Measurements from ENCODE around the gene RABGEF1. TPM values are rescaled to one million over a fixed set of nuclear protein-coding genes. Genes with fewer than 3 reads are reported as not detected.
"Not testable (repeated sequence)": the region's sequence is repeated elsewhere in the genome, so short reads cannot be mapped to it uniquely, and the experiment has no call there.

RABGEF1 gene
- total RNA-seq, 2 experiments from 2014 or later: 18.8 to 20.7 TPM

DNA sequence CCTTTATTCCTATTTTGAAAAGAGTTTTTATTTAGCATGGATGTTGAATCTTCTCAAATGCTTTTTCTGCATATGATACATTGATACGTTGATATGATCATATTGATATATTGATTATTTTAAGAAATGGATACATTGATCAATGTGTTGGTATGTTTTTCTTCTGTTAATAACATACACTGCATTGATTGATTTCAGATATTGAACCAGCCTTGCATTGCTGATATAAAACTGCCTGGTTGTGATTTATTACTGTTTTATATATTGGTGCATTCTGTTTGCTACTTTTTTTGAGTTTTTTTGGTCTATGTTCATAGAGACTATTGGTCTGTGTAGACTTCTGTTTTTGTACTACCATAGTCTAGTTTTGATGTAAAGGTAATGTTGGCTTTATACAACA, 26.8 kb upstream of the RABGEF1 start:
- no peak overlapping the region for H3K27ac Mint-ChIP-seq
- DNase-seq: no peak
- ChIA-PET POLR2A (interaction anchor here (0.6 kb wide), 1 partner anchor 25 kb away, joined by 4 read pairs; no protein-coding TSS in a partner anchor), CTCF (no interaction called here)
- intact Hi-C loops (cut with micrococcal nuclease): no loop called here
- H3K4me1 Mint-ChIP-seq (ENCODE audit: low read depth): no peaks in the 10 kb centered on the region
- H3K4me3 Mint-ChIP-seq: no peak overlapping the region
- H3K27me3 Mint-ChIP-seq: no peaks in the 10 kb centered on the region
- peaks cover 28% of the 10 kb centered on the region for H3K36me3 Mint-ChIP-seq
- peaks cover 11% of the 10 kb centered on the region for H3K9me3 Mint-ChIP-seq

DNA sequence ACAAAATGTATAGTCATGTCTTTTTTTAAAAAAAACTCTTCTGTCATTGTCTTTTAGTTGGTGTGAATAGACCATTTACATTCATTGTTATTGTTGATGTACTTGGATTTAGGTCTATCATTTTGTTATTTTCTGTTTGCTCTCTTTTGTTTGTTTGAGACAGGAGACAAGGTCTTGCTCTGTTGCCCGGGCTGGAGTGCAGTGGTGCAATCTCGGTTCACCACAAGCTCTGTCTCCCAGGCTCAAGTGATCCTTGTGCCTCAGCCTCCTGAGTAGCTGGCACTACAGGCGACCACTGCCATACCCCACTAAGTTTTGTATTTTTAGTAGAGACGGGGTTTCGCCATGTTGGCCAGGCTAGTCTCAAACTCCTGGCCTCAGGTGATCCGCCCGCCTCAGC, 23.9 kb upstream of the RABGEF1 start:
- H3K4me3 Mint-ChIP-seq; CTCF ChIA-PET; H3K27me3 Mint-ChIP-seq; intact Hi-C loops (cut with micrococcal nuclease); H3K4me1 Mint-ChIP-seq (ENCODE audit: low read depth); H3K27ac Mint-ChIP-seq; DNase-seq: not testable (repeated sequence)
- Mint-ChIP-seq H3K36me3 (peaks cover 26% of the 10 kb centered on the region), H3K9me3 (peaks cover 11% of the 10 kb centered on the region)
- POLR2A ChIA-PET: interaction anchor here (0.6 kb wide), 1 partner anchor 10 kb away, joined by 3 read pairs; no protein-coding TSS in a partner anchor

DNA sequence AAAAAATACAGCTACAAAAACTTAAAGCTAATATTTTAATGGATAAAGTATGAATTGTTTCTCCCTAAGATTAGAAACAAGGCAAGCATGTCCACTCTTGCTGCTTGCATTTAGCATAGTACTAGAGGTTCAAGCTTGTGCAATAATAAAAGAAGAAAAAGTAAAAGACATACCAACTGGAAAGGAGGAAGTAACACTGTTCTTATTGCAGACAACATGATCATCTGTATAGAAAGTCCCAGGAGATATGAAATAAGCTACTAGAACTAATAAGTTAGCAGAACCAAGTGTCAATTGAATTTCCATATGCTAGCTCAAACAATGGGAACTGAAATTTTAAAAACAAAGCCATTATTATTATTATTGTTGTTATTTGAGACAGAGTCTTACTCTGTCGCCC, 20.0 kb upstream of the RABGEF1 start:
- H3K27me3 Mint-ChIP-seq: no peaks in the 10 kb centered on the region
- H3K4me1 Mint-ChIP-seq (ENCODE audit: low read depth): no peaks in the 10 kb centered on the region
- no peak overlapping the region for H3K27ac Mint-ChIP-seq
- peaks cover 22% of the 10 kb centered on the region for H3K36me3 Mint-ChIP-seq
- peaks cover 18% of the 10 kb centered on the region for H3K9me3 Mint-ChIP-seq
- no peak overlapping the region for H3K4me3 Mint-ChIP-seq
- intact Hi-C loops (cut with micrococcal nuclease): no loop called here
- ChIA-PET CTCF (no interaction called here), POLR2A (no interaction called here)
- DNase-seq: no peak

DNA sequence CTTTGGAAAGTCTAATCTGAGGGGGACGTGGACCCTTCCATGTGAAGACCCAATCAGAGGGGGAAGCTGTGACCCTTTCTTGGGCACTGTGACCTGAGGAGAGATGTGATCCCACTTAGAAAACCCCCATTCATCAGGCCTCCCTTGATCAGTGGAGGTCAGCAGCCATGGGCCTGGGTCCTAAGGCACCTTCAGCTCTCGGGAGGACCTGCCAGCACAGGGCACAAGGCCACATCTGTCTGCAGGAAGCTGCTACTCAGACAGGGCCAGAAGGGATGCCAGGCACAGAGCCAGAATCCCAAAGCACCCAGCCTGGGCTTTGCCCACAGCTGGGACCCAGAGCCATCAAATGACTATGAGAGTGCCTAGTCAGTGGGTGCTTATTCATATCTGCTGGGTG, 14.7 kb upstream of the RABGEF1 start:
- no peak for DNase-seq
- Mint-ChIP-seq H3K27me3 (no peaks in the 10 kb centered on the region), H3K27ac (no peak overlapping the region), H3K36me3 (peaks cover 18% of the 10 kb centered on the region), H3K4me1 (ENCODE audit: low read depth) (no peaks in the 10 kb centered on the region), H3K9me3 (peaks cover 18% of the 10 kb centered on the region), H3K4me3 (no peak overlapping the region)
- intact Hi-C loops (cut with micrococcal nuclease): no loop called here
- ChIA-PET POLR2A (no interaction called here), CTCF (no interaction called here)

DNA sequence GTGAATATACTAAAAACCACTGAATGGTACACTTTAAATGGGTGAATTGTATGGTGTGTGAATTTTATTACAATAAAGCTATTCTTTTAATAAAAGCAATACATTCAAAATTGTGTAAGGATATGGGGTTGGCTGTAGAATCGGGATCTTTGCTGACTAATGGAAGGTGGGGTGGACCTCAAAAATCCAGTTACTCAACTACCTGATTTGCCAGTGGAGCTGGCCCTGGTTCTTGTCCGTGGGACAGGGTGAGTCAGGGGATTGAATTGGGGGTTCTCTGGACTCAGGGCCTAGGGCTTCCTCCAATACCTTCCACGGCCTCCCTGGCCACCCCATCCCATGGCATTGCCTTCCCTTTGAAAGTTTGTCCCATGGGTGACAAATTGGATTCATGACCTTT, 13.5 kb upstream of the RABGEF1 start:
- intact Hi-C loops (cut with micrococcal nuclease): no loop called here
- no peak for DNase-seq
- ChIA-PET CTCF (no interaction called here), POLR2A (interaction anchor here (0.7 kb wide), 1 partner anchor 11 kb away, joined by 3 read pairs; no protein-coding TSS in a partner anchor)
- peaks cover 18% of the 10 kb centered on the region for H3K9me3 Mint-ChIP-seq
- H3K36me3 Mint-ChIP-seq: peaks cover 18% of the 10 kb centered on the region
- no peaks in the 10 kb centered on the region for H3K4me1 Mint-ChIP-seq (ENCODE audit: low read depth)
- H3K27ac Mint-ChIP-seq: no peak overlapping the region
- no peaks in the 10 kb centered on the region for H3K27me3 Mint-ChIP-seq
- no peak overlapping the region for H3K4me3 Mint-ChIP-seq

DNA sequence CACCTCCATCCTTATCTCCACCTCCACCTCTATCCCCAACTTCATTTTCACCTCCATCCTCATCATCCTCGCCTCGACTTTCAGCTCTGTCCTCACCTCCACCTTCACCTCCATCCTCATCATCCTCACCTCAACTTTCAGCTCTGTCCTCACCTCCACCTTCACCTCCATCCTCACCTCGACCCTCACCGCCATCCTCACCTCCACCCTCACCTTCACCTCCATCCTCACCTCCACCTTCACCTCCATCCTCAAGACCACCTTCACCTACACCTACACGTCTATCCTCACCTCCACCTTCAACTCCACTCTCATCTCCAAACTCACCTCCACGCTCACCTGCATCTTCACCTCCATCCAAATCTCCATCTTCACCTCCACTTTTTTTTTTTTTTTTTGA, 12.0 kb upstream of the RABGEF1 start:
- Mint-ChIP-seq H3K4me3 (no peak overlapping the region), H3K4me1 (ENCODE audit: low read depth) (no peaks in the 10 kb centered on the region), H3K27ac (no peak overlapping the region), H3K36me3 (peaks cover 15% of the 10 kb centered on the region), H3K27me3 (no peaks in the 10 kb centered on the region), H3K9me3 (peaks cover 15% of the 10 kb centered on the region)
- CTCF ChIA-PET: no interaction called here
- intact Hi-C loops (cut with micrococcal nuclease): no loop called here
- DNase-seq: no peak
- POLR2A ChIA-PET: no interaction called here

DNA sequence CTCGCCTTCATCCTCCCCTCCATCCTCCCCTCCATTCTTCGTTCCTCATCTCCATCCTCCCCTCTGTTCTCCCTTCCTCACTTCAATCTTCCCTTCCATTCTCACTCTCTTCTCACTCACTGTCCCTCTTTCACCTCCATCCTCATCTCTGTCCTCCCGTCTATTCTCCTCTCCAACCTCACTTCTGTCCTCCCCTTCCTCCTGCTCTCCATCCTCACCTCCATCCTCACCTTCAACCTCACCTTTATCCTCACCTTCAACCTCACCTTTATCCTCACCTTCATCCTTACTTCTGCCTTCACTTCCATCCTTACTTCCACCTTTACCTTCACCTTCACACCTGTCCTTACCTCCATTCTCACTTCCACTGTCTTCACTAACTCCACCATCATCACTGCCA, 11.3 kb upstream of the RABGEF1 start:
- H3K9me3 Mint-ChIP-seq: peaks cover 12% of the 10 kb centered on the region
- peaks cover 11% of the 10 kb centered on the region for H3K36me3 Mint-ChIP-seq
- intact Hi-C loops (cut with micrococcal nuclease): no loop called here
- POLR2A ChIA-PET: no interaction called here
- no peaks in the 10 kb centered on the region for H3K4me1 Mint-ChIP-seq (ENCODE audit: low read depth)
- no peak overlapping the region for H3K27ac Mint-ChIP-seq
- CTCF ChIA-PET: no interaction called here
- H3K27me3 Mint-ChIP-seq: no peaks in the 10 kb centered on the region
- no peak for DNase-seq
- no peak overlapping the region for H3K4me3 Mint-ChIP-seq

DNA sequence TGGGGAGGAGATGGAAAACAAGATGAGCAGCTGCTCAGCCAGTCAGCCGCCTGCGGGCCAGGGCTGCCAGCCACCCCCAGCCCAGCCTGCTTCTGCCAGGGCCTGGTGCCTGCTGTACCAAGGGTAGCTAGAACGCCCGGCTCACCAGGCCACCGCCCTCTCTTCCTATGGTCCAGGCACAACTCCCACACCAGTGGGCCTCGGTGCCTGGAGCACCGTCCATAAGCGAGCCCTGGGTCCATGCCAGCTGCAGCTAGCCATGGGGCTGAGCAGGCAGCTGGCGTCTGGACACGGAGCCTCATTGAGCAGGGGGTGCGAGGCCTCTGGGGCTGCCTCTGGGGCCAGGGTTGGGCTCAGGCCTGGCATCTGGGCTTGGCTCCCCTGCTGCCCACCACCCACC, 8.5 kb upstream of the RABGEF1 start:
- intact Hi-C loops (cut with micrococcal nuclease): no loop called here
- POLR2A ChIA-PET: no interaction called here
- CTCF ChIA-PET: no interaction called here

DNA sequence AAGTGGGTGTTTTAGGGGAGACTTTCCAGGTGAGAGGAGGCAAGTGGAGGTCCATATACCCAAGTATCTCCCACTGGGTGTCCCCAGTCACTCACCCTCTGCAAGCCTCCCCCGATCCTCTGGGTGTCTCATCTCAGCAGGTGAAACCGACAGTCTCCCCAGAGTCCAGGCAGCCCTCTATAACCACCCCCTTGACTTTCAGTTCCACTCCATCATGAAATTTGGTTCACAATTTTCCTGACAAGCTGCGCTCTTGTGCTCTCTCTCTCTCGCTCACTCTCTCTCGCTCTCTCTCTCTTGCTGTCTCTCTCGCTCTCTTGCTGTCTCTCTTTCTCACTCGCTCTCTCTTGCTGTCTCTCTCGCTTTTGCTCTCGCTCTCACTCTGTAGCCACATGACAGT, 8.1 kb upstream of the RABGEF1 start:
- Mint-ChIP-seq H3K4me3 (no peak overlapping the region), H3K27me3 (no peaks in the 10 kb centered on the region), H3K36me3 (peaks cover 16% of the 10 kb centered on the region), H3K4me1 (ENCODE audit: low read depth) (peaks cover 12% of the 10 kb centered on the region), H3K9me3 (peaks cover 13% of the 10 kb centered on the region), H3K27ac (no peak overlapping the region)
- intact Hi-C loops (cut with micrococcal nuclease): no loop called here
- ChIA-PET CTCF (no interaction called here), POLR2A (no interaction called here)
- DNase-seq: no peak

More for the DNA sequence above, 8.5 kb upstream of the RABGEF1 start:
- Mint-ChIP-seq H3K27me3 (no peaks in the 10 kb centered on the region), H3K36me3 (peaks cover 16% of the 10 kb centered on the region), H3K4me3 (no peak overlapping the region), H3K27ac (no peak overlapping the region), H3K4me1 (ENCODE audit: low read depth) (peaks cover 9% of the 10 kb centered on the region), H3K9me3 (peaks cover 13% of the 10 kb centered on the region)
- no peak for DNase-seq

DNA sequence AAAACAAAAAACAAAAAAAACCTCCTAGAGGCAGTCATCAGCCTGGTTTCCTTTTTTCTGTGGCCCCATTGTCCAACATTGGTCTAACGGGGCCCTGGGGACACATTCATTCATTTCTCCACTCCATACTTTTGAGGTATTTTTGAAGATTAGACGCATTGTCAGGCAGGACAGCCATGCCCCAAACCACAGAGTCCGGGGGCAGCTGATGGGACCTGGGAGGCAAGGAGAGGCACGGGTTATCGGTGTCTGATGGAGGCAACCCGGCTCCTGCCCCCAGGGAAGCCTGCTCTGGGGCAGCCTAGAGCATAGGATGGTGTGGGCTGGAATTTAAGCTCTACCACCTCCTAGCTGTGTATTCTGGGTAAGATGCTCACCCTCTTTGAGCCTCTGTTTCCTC, 6.5 kb upstream of the RABGEF1 start:
- ChIA-PET CTCF (no interaction called here), POLR2A (no interaction called here)
- Mint-ChIP-seq H3K4me1 (ENCODE audit: low read depth) (peaks cover 18% of the 10 kb centered on the region), H3K4me3 (no peak overlapping the region), H3K27me3 (no peaks in the 10 kb centered on the region), H3K27ac (no peak overlapping the region), H3K9me3 (peaks cover 13% of the 10 kb centered on the region), H3K36me3 (peaks cover 16% of the 10 kb centered on the region)
- DNase-seq: no peak
- intact Hi-C loops (cut with micrococcal nuclease): no loop called here

DNA sequence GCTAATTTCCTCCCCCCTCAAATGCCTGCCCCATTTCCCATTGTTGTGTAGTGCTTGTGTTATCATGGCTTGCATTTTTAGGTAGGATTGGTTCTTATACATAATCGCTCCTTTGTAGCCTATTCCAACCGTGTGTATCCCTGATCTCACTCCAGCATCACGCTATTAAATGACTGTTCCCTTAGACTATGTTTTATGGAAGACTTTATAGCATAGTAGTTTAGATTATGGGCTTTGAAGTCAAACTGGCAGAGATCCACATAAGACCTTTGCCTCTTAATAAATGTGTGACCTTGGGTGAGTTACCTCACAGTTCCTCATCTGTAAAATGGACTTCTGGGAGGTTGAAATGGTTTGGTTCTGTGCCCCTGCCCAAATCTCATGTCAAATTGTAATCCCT, 5.4 kb upstream of the RABGEF1 start:
- ChIA-PET CTCF (no interaction called here), POLR2A (no interaction called here)
- intact Hi-C loops (cut with micrococcal nuclease): no loop called here
- DNase-seq: no peak
- peaks cover 22% of the 10 kb centered on the region for H3K4me1 Mint-ChIP-seq (ENCODE audit: low read depth)
- H3K4me3 Mint-ChIP-seq: no peak overlapping the region
- H3K9me3 Mint-ChIP-seq: peaks cover 13% of the 10 kb centered on the region
- no peaks in the 10 kb centered on the region for H3K27me3 Mint-ChIP-seq
- H3K27ac Mint-ChIP-seq: no peak overlapping the region
- H3K36me3 Mint-ChIP-seq: peaks cover 20% of the 10 kb centered on the region

DNA sequence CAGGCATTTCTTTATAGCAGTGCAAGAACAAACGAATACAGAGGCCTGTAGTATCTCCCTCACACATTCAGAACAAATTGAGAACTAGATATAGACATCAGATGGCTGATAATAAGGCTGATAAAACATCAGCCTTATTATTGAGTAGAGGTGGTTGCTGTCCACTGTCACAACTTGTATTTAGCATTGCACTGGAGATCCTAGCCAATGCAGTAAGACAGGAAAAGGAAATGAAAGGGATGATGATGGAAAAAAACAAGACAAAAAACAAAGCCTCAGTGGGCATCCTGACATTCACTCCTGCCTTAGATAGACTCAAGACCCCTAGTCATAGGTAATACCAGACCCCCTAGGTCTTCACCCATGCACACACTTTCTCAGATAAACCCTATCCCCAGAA, 4.7 kb upstream of the RABGEF1 start:
- intact Hi-C loops (cut with micrococcal nuclease): no loop called here

DNA sequence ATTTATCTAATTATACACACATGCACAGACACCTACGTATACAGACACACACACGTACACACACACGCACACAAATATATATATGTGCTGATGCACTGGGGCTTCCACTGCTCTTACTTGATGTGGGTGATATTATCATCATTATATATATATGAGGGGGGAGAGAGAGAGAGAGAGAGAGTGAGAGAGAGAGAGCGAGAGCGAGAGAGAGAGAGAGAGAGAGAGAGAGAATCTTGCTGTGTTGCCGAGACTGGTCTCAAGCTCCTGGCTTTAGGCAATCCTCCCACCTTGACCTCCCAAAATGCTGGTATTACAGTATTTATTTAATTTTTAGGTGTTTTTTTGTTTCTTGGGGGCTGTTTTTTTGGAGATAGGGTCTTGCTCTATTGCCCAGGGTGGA, 3.6 kb upstream of the RABGEF1 start:
- ChIA-PET CTCF (no interaction called here), POLR2A (no interaction called here)
- peaks cover 13% of the 10 kb centered on the region for H3K9me3 Mint-ChIP-seq
- intact Hi-C loops (cut with micrococcal nuclease): no loop called here
- peaks cover 23% of the 10 kb centered on the region for H3K4me1 Mint-ChIP-seq (ENCODE audit: low read depth)
- H3K36me3 Mint-ChIP-seq: peaks cover 23% of the 10 kb centered on the region
- no peak overlapping the region for H3K27ac Mint-ChIP-seq
- H3K4me3 Mint-ChIP-seq: no peak overlapping the region
- no peak for DNase-seq
- H3K27me3 Mint-ChIP-seq: no peaks in the 10 kb centered on the region

More for the DNA sequence above, 4.7 kb upstream of the RABGEF1 start:
- DNase-seq: no peak
- Mint-ChIP-seq H3K4me1 (ENCODE audit: low read depth) (peaks cover 23% of the 10 kb centered on the region), H3K27ac (no peak overlapping the region), H3K27me3 (no peaks in the 10 kb centered on the region), H3K9me3 (peaks cover 13% of the 10 kb centered on the region), H3K4me3 (no peak overlapping the region), H3K36me3 (peaks cover 23% of the 10 kb centered on the region)
- CTCF ChIA-PET: no interaction called here
- POLR2A ChIA-PET: no interaction called here

DNA sequence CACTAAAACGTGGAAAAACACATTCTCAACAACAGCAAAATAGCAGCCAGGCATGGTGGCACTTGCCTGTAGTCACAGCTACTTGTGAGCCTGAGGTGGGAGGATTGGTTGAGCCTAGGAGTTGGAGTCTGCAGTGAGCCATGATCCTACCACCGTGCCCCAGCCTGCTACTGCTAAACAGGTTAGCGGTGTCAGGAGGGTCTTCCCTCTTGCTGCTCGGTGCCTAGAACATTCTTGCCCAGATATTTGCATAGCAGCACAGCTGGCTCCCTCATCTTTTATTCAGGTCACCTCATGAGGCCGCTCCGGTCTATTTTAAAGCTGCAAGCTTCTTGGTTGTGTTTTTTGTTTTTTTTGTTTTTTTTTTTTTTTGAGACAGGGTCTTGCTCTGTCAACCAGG, 2.9 kb upstream of the RABGEF1 start:
- Mint-ChIP-seq H3K9me3 (peaks cover 13% of the 10 kb centered on the region), H3K36me3 (peaks cover 23% of the 10 kb centered on the region), H3K4me3 (no peak overlapping the region), H3K27ac (no peak overlapping the region), H3K27me3 (no peaks in the 10 kb centered on the region), H3K4me1 (ENCODE audit: low read depth) (peaks cover 29% of the 10 kb centered on the region)
- no peak for DNase-seq
- intact Hi-C loops (cut with micrococcal nuclease): no loop called here
- CTCF ChIA-PET: interaction anchor here (1.4 kb wide), 1 partner anchor 180 kb away, joined by 4 read pairs; no protein-coding TSS in a partner anchor
- POLR2A ChIA-PET: no interaction called here

All from activated CD4-positive, alpha-beta memory T cell treated with anti-CD3 and anti-CD28 coated beads for 36 hours (primary cell).